ENCODE results near the gene LRRC23. TPM values are rescaled to one million over a fixed set of nuclear protein-coding genes. Genes with fewer than 3 reads are reported as not detected.

The LRRC23 gene
- total RNA-seq, 1 donor from 2014 or later = 13.5 TPM

- no peak for DNase-seq (ENCODE audit: low spot score)
Observed at GRCh38 chr12:6956021-6956727, 51.6 kb downstream of the LRRC23 start.

GRCh38 chr12:6957151-6957701 is 52.6 kb downstream of the LRRC23 start:
- DNase-seq (ENCODE audit: low spot score) = no peak

GRCh38 chr12:6957741-6958608 is 53.4 kb downstream of the LRRC23 start:
- no peak for DNase-seq (ENCODE audit: low spot score)

GRCh38 chr12:6958609-6959057 is 54.0 kb downstream of the LRRC23 start:
- DNase-seq (ENCODE audit: low spot score) = no peak

- DNase-seq (ENCODE audit: low spot score) = no peak
Observed at GRCh38 chr12:6959058-6959804, 54.6 kb downstream of the LRRC23 start.

GRCh38 chr12:6959805-6960592 is 55.4 kb downstream of the LRRC23 start:
- DNase-seq (ENCODE audit: low spot score) = no peak

GRCh38 chr12:6960593-6961277 is 56.1 kb downstream of the LRRC23 start:
- DNase-seq (ENCODE audit: low spot score) = no peak

GRCh38 chr12:6961278-6961694 is 56.7 kb downstream of the LRRC23 start:
- DNase-seq (ENCODE audit: low spot score) = peak; percentile 81

GRCh38 chr12:6961695-6962284 is 57.2 kb downstream of the LRRC23 start:
- no peak for DNase-seq (ENCODE audit: low spot score)

- peak; percentile 86 for DNase-seq (ENCODE audit: low spot score)
Observed at GRCh38 chr12:6962285-6963015, 57.8 kb downstream of the LRRC23 start.

GRCh38 chr12:6963016-6963731 is 58.6 kb downstream of the LRRC23 start:
- DNase-seq (ENCODE audit: low spot score) = peak; percentile 94

Other genes with a start within 250 kb of the LRRC23 start
- gene ING4, start 241.7 kb upstream of the LRRC23 start, total RNA-seq = 39.3 TPM
- gene ZNF384, start 215.4 kb upstream of the LRRC23 start, total RNA-seq = 63.4 TPM
- gene PIANP, start 204.0 kb upstream of the LRRC23 start, total RNA-seq = 2.6 TPM
- 77.9 TPM for gene COPS7A, start 180.8 kb upstream of the LRRC23 start, total RNA-seq
- 139 TPM for gene MLF2, start 151.7 kb upstream of the LRRC23 start, total RNA-seq
- gene PTMS, start 138.5 kb upstream of the LRRC23 start, total RNA-seq = 288 TPM
- 2.3 TPM for gene LAG3, start 132.3 kb upstream of the LRRC23 start, total RNA-seq
- gene CD4, start 115.3 kb upstream of the LRRC23 start, total RNA-seq = 18.0 TPM
- 2.5 TPM for gene GPR162, start 83.0 kb upstream of the LRRC23 start, total RNA-seq
- 27.9 TPM for gene P3H3, start 76.4 kb upstream of the LRRC23 start, total RNA-seq
- gene GNB3, start 63.9 kb upstream of the LRRC23 start, total RNA-seq = 4.5 TPM
- gene CDCA3, start 53.5 kb upstream of the LRRC23 start, total RNA-seq = 1.4 TPM
- gene USP5, start 52.7 kb upstream of the LRRC23 start, total RNA-seq = 106 TPM
- gene TPI1, start 37.3 kb upstream of the LRRC23 start, total RNA-seq = 418 TPM
- gene SPSB2, start 31.5 kb upstream of the LRRC23 start, total RNA-seq = 9.9 TPM
- 29.6 TPM for gene ENO2, start 9.8 kb downstream of the LRRC23 start, total RNA-seq
- 112 TPM for gene ATN1, start 23.1 kb downstream of the LRRC23 start, total RNA-seq
- not detected for gene RNU7-1, start 39.0 kb downstream of the LRRC23 start, total RNA-seq
- gene C12orf57, start 39.2 kb downstream of the LRRC23 start, total RNA-seq = 172 TPM
- 40.4 TPM for gene PTPN6, start 46.5 kb downstream of the LRRC23 start, total RNA-seq
- 221 TPM for gene PHB2, start 65.8 kb downstream of the LRRC23 start, total RNA-seq
- gene EMG1, start 66.1 kb downstream of the LRRC23 start, total RNA-seq = 68.0 TPM
- 95.9 TPM for gene LPCAT3, start 113.7 kb downstream of the LRRC23 start, total RNA-seq
- gene C1S, start 155.9 kb downstream of the LRRC23 start, total RNA-seq = 293 TPM
- gene C1R, start 187.6 kb downstream of the LRRC23 start, total RNA-seq = 455 TPM
- 110 TPM for gene C1RL, start 204.4 kb downstream of the LRRC23 start, total RNA-seq
- 7.5 TPM for gene RBP5, start 224.1 kb downstream of the LRRC23 start, total RNA-seq
- gene CLSTN3, start 225.5 kb downstream of the LRRC23 start, total RNA-seq = 48.2 TPM